ENCODE data around the gene STX4.

GRCh38 chr16:31023627-31024226 is 9.6 kb upstream of the STX4 start:
- no peak for TF ChIP-seq CTCF (conservative IDR thresholded peaks at IDR 0.05; ENCODE audit: low read length)
- TF ChIP-seq EZH2phosphoT487 (IDR thresholded peaks at IDR 0.05; ENCODE audit: borderline replicate concordance), result no peak
